Measurements from ENCODE around the gene PAPPA. TPM values are rescaled to one million over a fixed set of nuclear protein-coding genes. Genes with fewer than 3 reads are reported as not detected.

Gene PAPPA
- total RNA-seq, 1 experiment from 2014 or later, result 0.17 TPM

GRCh38 chr9:116298878-116299391 is 145.3 kb downstream of the PAPPA start:
- no peaks in the 10 kb centered on the region for H4K20me1 ChIP-seq (ENCODE audit: control insufficient read depth, insufficient read depth, insufficient read length)
- no peak overlapping the region for H3K27ac ChIP-seq (ENCODE audit: insufficient read length, low read depth, low read length)
- Mint-ChIP-seq H3K36me3 (ENCODE audit: insufficient read depth in 1 of 3, low read depth in 3 of 3) (no peaks in the 10 kb centered on the region), H3K27me3 (ENCODE audit: low read depth) (peaks cover 21% of the 10 kb centered on the region), H3K4me3 (no peak overlapping the region), H3K4me1 (peaks cover 6 to 7% of the 10 kb centered on the region in 2 experiments), H3K9me3 (no peaks in the 10 kb centered on the region), H3K27ac (no peak overlapping the region)
- no peak overlapping the region for H4K91ac ChIP-seq (ENCODE audit: insufficient read length, low read depth, low read length)
- H3K27me3 ChIP-seq (ENCODE audit: insufficient read depth, low read length), result no peaks in the 10 kb centered on the region
- no peak for DNase-seq
- no peaks in the 10 kb centered on the region for H3K23me2 ChIP-seq (ENCODE audit: insufficient read length, low read depth, low read length, poor library complexity, severe bottlenecking)
- H4K5ac ChIP-seq (ENCODE audit: insufficient read length, low read depth, low read length), result no peak overlapping the region
- H4K8ac ChIP-seq (replicated peaks; ENCODE audit: insufficient read length, low read depth, low read length), result no peak overlapping the region
- H3K23ac ChIP-seq (ENCODE audit: insufficient read length, low read depth, low read length), result no peak overlapping the region
- no peaks in the 10 kb centered on the region for H3K9me3 ChIP-seq (ENCODE audit: control insufficient read depth, low read depth, low read length)
- no peak overlapping the region for H3K9ac ChIP-seq (ENCODE audit: extremely low read depth, insufficient read length, low read length)
- no peak overlapping the region for H3T11ph ChIP-seq (ENCODE audit: low read length)
- H2BK20ac ChIP-seq (ENCODE audit: low read depth, low read length, poor library complexity, severe bottlenecking), result no peak overlapping the region
- no peak overlapping the region for H2BK5ac ChIP-seq (ENCODE audit: insufficient read length, low read length)
- no peak for TF ChIP-seq CTCF (conservative IDR thresholded peaks at IDR 0.05)
- peaks cover 1% of the 10 kb centered on the region; the same call in 1 of the 2 replicates for H3K4me1 ChIP-seq (ENCODE audit: insufficient read depth, low read length)
- H3K4me2 ChIP-seq (ENCODE audit: insufficient read depth, insufficient read length, low read length), result no peak overlapping the region
- H3K18ac ChIP-seq (ENCODE audit: insufficient read length, low read depth, low read length), result no peak overlapping the region
- no peak overlapping the region for H3K56ac ChIP-seq (ENCODE audit: insufficient read length, low read depth, low read length)
- H3K79me1 ChIP-seq (ENCODE audit: insufficient read depth, low read depth, low read length, poor library complexity, severe bottlenecking), result no peaks in the 10 kb centered on the region
- 100% methylated on average over 2 of the region's 6 CpGs for WGBS (ENCODE audit: extremely low coverage, insufficient read length, low lambda C conversion rate)
- H2AK5ac ChIP-seq (ENCODE audit: insufficient read length, low read length), result no peak overlapping the region
- H3K14ac ChIP-seq (ENCODE audit: insufficient read depth, low read length), result no peak overlapping the region
- no peak overlapping the region for H2AFZ ChIP-seq (ENCODE audit: low read length)
- no peak overlapping the region for H2BK15ac ChIP-seq (ENCODE audit: low read depth, low read length)
- H2BK12ac ChIP-seq (ENCODE audit: insufficient read length, low read depth, low read length), result no peak overlapping the region
- H3K79me2 ChIP-seq (ENCODE audit: insufficient read depth, low read length), result no peaks in the 10 kb centered on the region
- no peak overlapping the region for H2BK120ac ChIP-seq (ENCODE audit: low read depth, low read length, poor library complexity, severe bottlenecking)
- H3K4ac ChIP-seq (ENCODE audit: low read depth, low read length), result no peak overlapping the region

Measured in H9 (cell line).